Smooth muscle cell (in vitro differentiated cells): ENCODE measurements around the gene HARS2. TPM values are rescaled to one million over a fixed set of nuclear protein-coding genes. Genes with fewer than 3 reads are reported as not detected.
A peak's percentile ranks its signal among the peaks of the same experiment; 100 is the strongest.
"Not testable (repeated sequence)": the region's sequence is repeated elsewhere in the genome, so short reads cannot be mapped to it uniquely, and the experiment has no call there.

Source experiments
- DNase-seq: peaks from one replicate; lab custom pipeline; 2025; ENCODE audit not compliant: unreplicated experiment; lab: John Stamatoyannopoulos, UW
- H2AFZ ChIP-seq: fragments of 200-600 bp; sonication (generic); 2 replicates; pipeline ENCODE4 v1.6.0; 2016; ENCODE audit warnings: antibody characterized with exemption, low read depth, mild to moderate bottlenecking
- H3F3A ChIP-seq: fragments of 200-600 bp; sonication (generic); 2 replicates; pipeline ENCODE4 v1.6.0; 2017; ENCODE audit warnings: antibody characterized with exemption, low read depth
- H3K27ac ChIP-seq: fragments of 200-600 bp; sonication (generic); 2 replicates; pipeline ENCODE4 v1.5.1; 2016; ENCODE audit warnings: low read depth, mild to moderate bottlenecking
- H3K27me3 ChIP-seq: fragments of 200-600 bp; sonication (generic); 2 replicates; pipeline ENCODE4 v1.6.1; 2016; ENCODE audit warnings: low read depth, mild to moderate bottlenecking
- H3K36me3 ChIP-seq: fragments of 200-600 bp; sonication (generic); 2 replicates; pipeline ENCODE4 v1.5.1; 2016; ENCODE audit warnings: low read depth
- H3K4me1 ChIP-seq: fragments of 200-600 bp; sonication (generic); 2 replicates; pipeline ENCODE4 v1.5.1; 2016; ENCODE audit warnings: low read depth
- H3K4me2 ChIP-seq: fragments of 200-600 bp; sonication (generic); 2 replicates; pipeline ENCODE4 v1.6.0; 2016; ENCODE audit warnings: mild to moderate bottlenecking
- H3K4me3 ChIP-seq: fragments of 200-600 bp; sonication (generic); 2 replicates; pipeline ENCODE4 v1.5.1; 2016; ENCODE audit warnings: mild to moderate bottlenecking
- H3K79me2 ChIP-seq: fragments of 200-600 bp; sonication (generic); 2 replicates; pipeline ENCODE4 v1.6.0; 2016; ENCODE audit warnings: low read depth, mild to moderate bottlenecking
- H3K9ac ChIP-seq: fragments of 200-600 bp; sonication (generic); 2 replicates; pipeline ENCODE4 v1.6.0; 2016; ENCODE audit warnings: low read depth
- H3K9me3 ChIP-seq: fragments of 200-600 bp; sonication (generic); replicated peaks from 2 replicates; pipeline ENCODE4 v1.5.1; 2016; ENCODE audit warnings: low read depth
- H4K20me1 ChIP-seq: fragments of 200-600 bp; sonication (generic); 2 replicates; pipeline ENCODE4 v1.6.0; 2016; ENCODE audit warnings: low read depth
- WGBS: methylation state at CpG from one replicate; pipeline ENCODE4 v1.1.7; 2016; ENCODE audit warnings: low lambda C conversion rate; 5-methylcytosine and 5-hydroxymethylcytosine counted together
- polyA plus RNA-seq: library from polyadenylated mRNA; unstranded; fragments of >200 nt; fragmentation: Nextera tagmentation; extraction: Ambion mirVana; gene quantifications from 2 replicates; pipeline ENCODE4 v1.2.1, GENCODE V29; 2016
- total RNA-seq: library from RNA; depleted of rRNA; stranded (reverse); fragments of >200 nt; gene quantifications from 2 replicates; pipeline ENCODE4 v1.2.3, GENCODE V29; 2014
- TF ChIP-seq, protein P1 (sequence below): fragments of 200-600 bp; sonication (generic); IDR thresholded peaks from 2 replicates; pipeline ENCODE4 v1.5.1; 2017; ENCODE audit warnings: borderline replicate concordance, mild to moderate bottlenecking, antibody characterized with exemption; ENCODE audit not compliant: insufficient read depth, poor library complexity, severe bottlenecking

The HARS2 gene
- total and polyA plus RNA-seq, 2 experiments from 2014 or later: 15.3 to 24.3 TPM

DNA sequence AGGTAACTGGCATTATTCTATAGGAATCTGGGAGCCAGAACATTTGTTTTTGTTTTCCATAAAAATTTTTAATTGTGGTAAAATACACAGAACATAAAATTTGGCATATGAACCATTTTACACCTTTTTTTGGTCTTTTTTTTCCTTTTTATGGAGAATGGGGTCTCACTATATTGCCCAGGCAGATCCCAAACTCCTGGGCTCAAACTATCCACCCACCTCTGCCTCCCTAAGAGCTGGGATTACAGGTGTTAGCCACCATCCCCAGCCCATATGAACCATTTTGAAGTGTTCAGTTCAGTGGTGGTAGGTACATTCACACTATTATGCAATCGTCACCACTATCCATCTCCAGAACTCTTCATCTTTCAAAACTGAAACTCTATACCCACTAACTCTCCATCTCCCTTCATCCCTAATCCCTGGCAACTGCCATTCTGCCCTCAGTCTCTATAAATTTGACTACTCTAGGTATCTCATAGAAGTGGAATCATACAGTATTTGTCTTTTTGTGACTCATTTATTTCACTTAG lies 22.4 kb downstream of the HARS2 start:
- no peak overlapping the region for H3K4me3 ChIP-seq
- no peaks in the 10 kb centered on the region for H3K9me3 ChIP-seq
- no peak overlapping the region for H3K27ac ChIP-seq
- no peaks in the 10 kb centered on the region for H4K20me1 ChIP-seq
- H3K4me2 ChIP-seq: no peak overlapping the region
- H3K9ac ChIP-seq: no peak overlapping the region
- H3F3A ChIP-seq: no peaks in the 10 kb centered on the region
- DNase-seq: no peak
- no peaks in the 10 kb centered on the region for H3K4me1 ChIP-seq
- no peaks in the 10 kb centered on the region for H3K36me3 ChIP-seq
- WGBS: 95% methylated on average over 1 of the region's 1 CpG
- H3K79me2 ChIP-seq: no peaks in the 10 kb centered on the region
- H3K27me3 ChIP-seq: no peaks in the 10 kb centered on the region
- TF ChIP-seq, protein P1, sequence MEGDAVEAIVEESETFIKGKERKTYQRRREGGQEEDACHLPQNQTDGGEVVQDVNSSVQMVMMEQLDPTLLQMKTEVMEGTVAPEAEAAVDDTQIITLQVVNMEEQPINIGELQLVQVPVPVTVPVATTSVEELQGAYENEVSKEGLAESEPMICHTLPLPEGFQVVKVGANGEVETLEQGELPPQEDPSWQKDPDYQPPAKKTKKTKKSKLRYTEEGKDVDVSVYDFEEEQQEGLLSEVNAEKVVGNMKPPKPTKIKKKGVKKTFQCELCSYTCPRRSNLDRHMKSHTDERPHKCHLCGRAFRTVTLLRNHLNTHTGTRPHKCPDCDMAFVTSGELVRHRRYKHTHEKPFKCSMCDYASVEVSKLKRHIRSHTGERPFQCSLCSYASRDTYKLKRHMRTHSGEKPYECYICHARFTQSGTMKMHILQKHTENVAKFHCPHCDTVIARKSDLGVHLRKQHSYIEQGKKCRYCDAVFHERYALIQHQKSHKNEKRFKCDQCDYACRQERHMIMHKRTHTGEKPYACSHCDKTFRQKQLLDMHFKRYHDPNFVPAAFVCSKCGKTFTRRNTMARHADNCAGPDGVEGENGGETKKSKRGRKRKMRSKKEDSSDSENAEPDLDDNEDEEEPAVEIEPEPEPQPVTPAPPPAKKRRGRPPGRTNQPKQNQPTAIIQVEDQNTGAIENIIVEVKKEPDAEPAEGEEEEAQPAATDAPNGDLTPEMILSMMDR: no peak
- no peak overlapping the region for H2AFZ ChIP-seq

DNA sequence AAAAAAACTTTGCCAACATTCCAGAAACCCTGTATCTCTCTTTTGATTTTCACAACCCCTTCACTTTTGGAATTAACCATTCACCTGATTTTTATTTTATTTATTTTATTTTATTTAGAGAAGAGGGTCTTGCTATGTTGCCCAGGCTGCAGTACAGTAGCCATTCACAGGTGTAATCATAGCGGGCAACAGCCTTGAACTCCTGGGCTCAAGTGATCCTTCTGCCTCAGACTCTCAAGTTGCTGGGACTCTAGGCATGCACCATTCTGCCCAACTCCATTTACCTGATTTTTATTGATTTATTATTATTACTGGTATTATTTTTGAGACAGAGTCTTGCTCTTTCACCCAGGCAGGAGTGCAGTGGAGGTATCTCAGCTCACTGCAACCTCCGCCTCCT lies 25.0 kb downstream of the HARS2 start:
- 98% methylated on average over 2 of the region's 2 CpGs for WGBS
- DNase-seq, H3K36me3 ChIP-seq, H3K27me3 ChIP-seq, H2AFZ ChIP-seq, H3F3A ChIP-seq, H3K4me1 ChIP-seq, H3K9ac ChIP-seq, H3K4me2 ChIP-seq, H4K20me1 ChIP-seq, H3K79me2 ChIP-seq, H3K27ac ChIP-seq, H3K4me3 ChIP-seq, H3K9me3 ChIP-seq: not testable (repeated sequence)

DNA sequence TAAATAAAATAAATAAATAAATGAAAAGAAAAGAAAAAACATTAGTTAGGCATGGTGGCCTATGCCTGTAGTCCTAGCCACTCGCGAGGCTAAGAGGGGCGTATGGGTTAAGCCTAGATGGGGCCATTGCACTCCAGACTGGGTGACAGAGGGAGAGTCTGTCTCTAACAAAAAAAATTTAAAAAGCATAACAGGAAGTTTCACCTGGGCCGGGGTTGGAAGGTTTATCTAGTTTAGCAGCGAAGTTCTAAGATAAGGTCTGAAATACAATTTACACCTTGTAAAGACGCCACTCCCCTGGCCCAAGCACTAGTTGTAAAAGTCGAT lies 27.0 kb downstream of the HARS2 start:
- Histone ChIP-seq H3K79me2 (no peaks in the 10 kb centered on the region), H3K36me3 (no peaks in the 10 kb centered on the region), H2AFZ (no peak overlapping the region), H3K4me3 (peak overlapping the region; percentile 32), H3K9ac (no peak overlapping the region), H3K27me3 (no peaks in the 10 kb centered on the region), H3K4me2 (peak overlapping the region; percentile 76), H3K9me3 (no peaks in the 10 kb centered on the region), H4K20me1 (no peaks in the 10 kb centered on the region), H3K27ac (peak overlapping the region; percentile 76), H3F3A (no peaks in the 10 kb centered on the region), H3K4me1 (no peaks in the 10 kb centered on the region)
- TF ChIP-seq, protein P1: no peak
- DNase-seq: no peak
- WGBS: 74% methylated on average over 7 of the region's 7 CpGs

DNA sequence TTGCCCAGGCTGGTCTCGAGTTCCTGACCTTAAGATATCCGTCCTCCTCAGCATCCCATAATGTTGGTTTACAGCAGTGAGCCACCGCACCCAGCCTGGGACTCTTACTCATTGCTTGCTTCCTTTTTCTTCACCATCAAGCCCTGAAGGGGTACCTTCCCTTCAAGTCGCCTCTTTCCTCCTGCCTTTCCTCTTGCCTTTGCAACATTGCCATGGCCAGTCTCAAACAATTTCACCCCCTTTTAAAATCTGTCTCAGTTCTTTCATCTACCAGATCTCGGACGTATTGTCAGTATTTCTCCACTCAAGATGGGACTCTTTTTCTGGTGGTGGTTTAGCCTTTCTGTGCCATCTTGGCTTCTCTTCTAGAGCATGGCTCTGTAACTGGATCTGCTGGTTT lies 29.5 kb downstream of the HARS2 start:
- 75% methylated on average over 6 of the region's 6 CpGs for WGBS
- H3K79me2 ChIP-seq: not testable (repeated sequence)

DNA sequence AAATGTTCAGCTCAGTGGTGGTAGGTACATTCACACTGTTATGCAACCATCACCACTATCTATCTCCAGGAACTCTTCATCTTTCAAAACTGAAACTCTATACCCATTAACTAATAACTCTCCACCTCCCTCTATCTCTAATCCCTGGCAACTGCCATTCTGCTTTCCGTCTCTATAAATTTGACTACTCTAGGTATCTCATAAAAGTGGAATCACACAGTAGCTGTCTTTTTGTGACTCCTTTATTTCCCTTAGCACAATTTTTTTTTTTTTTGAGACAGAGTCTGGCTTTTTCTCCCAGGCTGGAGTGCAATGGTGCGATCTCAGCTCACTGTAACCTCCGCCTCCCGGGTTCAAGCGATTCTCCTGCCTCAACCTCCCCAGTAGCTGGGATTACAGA lies 30.1 kb downstream of the HARS2 start:
- 79% methylated on average over 4 of the region's 5 CpGs for WGBS
- DNase-seq: not testable (repeated sequence)

More for the DNA sequence above, 29.5 kb downstream of the HARS2 start:
- H3K4me3 ChIP-seq, DNase-seq, H3K36me3 ChIP-seq, H3K4me1 ChIP-seq, H3F3A ChIP-seq, H3K27me3 ChIP-seq, H3K27ac ChIP-seq, H3K9me3 ChIP-seq, H2AFZ ChIP-seq, H3K9ac ChIP-seq, H3K4me2 ChIP-seq, H4K20me1 ChIP-seq: not testable (repeated sequence)

More for the DNA sequence above, 30.1 kb downstream of the HARS2 start:
- H3F3A ChIP-seq, H3K27ac ChIP-seq, H3K9ac ChIP-seq, H3K9me3 ChIP-seq, H3K27me3 ChIP-seq, H3K4me3 ChIP-seq, H3K36me3 ChIP-seq, H3K4me2 ChIP-seq, H3K4me1 ChIP-seq, H2AFZ ChIP-seq, H4K20me1 ChIP-seq, H3K79me2 ChIP-seq: not testable (repeated sequence)
